ENCODE data around the gene SPECC1L. TPM values are rescaled to one million over a fixed set of nuclear protein-coding genes. Genes with fewer than 3 reads are reported as not detected.

The SPECC1L gene
- total and polyA plus RNA-seq, 5 donors from 2014 or later = 4.1 to 39.6 (median 5.8) TPM

- peak overlapping the region; percentile 13 to 96 (median 14) for H3K27ac Mint-ChIP-seq
- H3K36me3 Mint-ChIP-seq = peaks cover 48% of the 10 kb centered on the region
- H3K9me3 Mint-ChIP-seq = no peaks in the 10 kb centered on the region
- no peaks in the 10 kb centered on the region for H3K4me1 ChIP-seq (ENCODE audit: control insufficient read depth, insufficient read depth, low read length, poor library complexity, severe bottlenecking)
- no peak for DNase-seq
- H3K27ac ChIP-seq (ENCODE audit: insufficient read depth, low read length, poor library complexity, severe bottlenecking) = no peak overlapping the region
- peaks cover 0 to 18% (median 7%) of the 10 kb centered on the region in 4 donors for H3K4me1 Mint-ChIP-seq
- no peaks in the 10 kb centered on the region for H3K27me3 Mint-ChIP-seq
- peaks cover 52% of the 10 kb centered on the region for H3K36me3 ChIP-seq (ENCODE audit: control insufficient read depth, insufficient read depth, low read length)
- H3K4me3 ChIP-seq (ENCODE audit: low read depth, low read length) = no peak overlapping the region
- no peak overlapping the region for H3K4me3 Mint-ChIP-seq
- ATAC-seq (ENCODE audit: low read depth in 2 of 2) = no peak
- no peaks in the 10 kb centered on the region for H3K27me3 ChIP-seq (ENCODE audit: control insufficient read depth, insufficient read depth, low read length)
- H3K9me3 ChIP-seq (ENCODE audit: control insufficient read depth in 2 of 2, low read length in 2 of 2) = no peaks in the 10 kb centered on the region
Observed at GRCh38 chr22:24359452-24360120, 89.0 kb downstream of the SPECC1L start.

GRCh38 chr22:24361976-24362646 is 91.5 kb downstream of the SPECC1L start:
- no peaks in the 10 kb centered on the region for H3K9me3 Mint-ChIP-seq
- H3K27ac Mint-ChIP-seq = peak overlapping the region in 2 of 3 donors; percentile 21 to 51
- H3K36me3 ChIP-seq (ENCODE audit: control insufficient read depth, insufficient read depth, low read length) = peaks cover 52% of the 10 kb centered on the region
- no peaks in the 10 kb centered on the region for H3K9me3 ChIP-seq (ENCODE audit: control insufficient read depth in 2 of 2, low read length in 2 of 2)
- peaks cover 0 to 14% (median 3%) of the 10 kb centered on the region in 4 donors for H3K4me1 Mint-ChIP-seq
- no peak overlapping the region for H3K4me3 Mint-ChIP-seq
- DNase-seq = no peak
- H3K36me3 Mint-ChIP-seq = peaks cover 52% of the 10 kb centered on the region
- H3K4me1 ChIP-seq (ENCODE audit: control insufficient read depth, insufficient read depth, low read length, poor library complexity, severe bottlenecking) = no peaks in the 10 kb centered on the region
- ATAC-seq (ENCODE audit: low read depth in 2 of 2) = no peak
- H3K4me3 ChIP-seq (ENCODE audit: low read depth, low read length) = no peak overlapping the region
- no peak overlapping the region for H3K27ac ChIP-seq (ENCODE audit: insufficient read depth, low read length, poor library complexity, severe bottlenecking)
- no peaks in the 10 kb centered on the region for H3K27me3 ChIP-seq (ENCODE audit: control insufficient read depth, insufficient read depth, low read length)
- H3K27me3 Mint-ChIP-seq = no peaks in the 10 kb centered on the region

- H3K27ac Mint-ChIP-seq = no peak overlapping the region
- Histone ChIP-seq H3K4me1 (ENCODE audit: control insufficient read depth, insufficient read depth, low read length, poor library complexity, severe bottlenecking) (no peaks in the 10 kb centered on the region), H3K27ac (ENCODE audit: insufficient read depth, low read length, poor library complexity, severe bottlenecking) (no peak overlapping the region), H3K36me3 (ENCODE audit: control insufficient read depth, insufficient read depth, low read length) (peaks cover 60% of the 10 kb centered on the region), H3K9me3 (ENCODE audit: control insufficient read depth in 2 of 2, low read length in 2 of 2) (no peaks in the 10 kb centered on the region), H3K4me3 (ENCODE audit: low read depth, low read length) (no peak overlapping the region), H3K27me3 (ENCODE audit: control insufficient read depth, insufficient read depth, low read length) (no peaks in the 10 kb centered on the region)
- H3K36me3 Mint-ChIP-seq = peaks cover 52% of the 10 kb centered on the region
- H3K27me3 Mint-ChIP-seq = no peaks in the 10 kb centered on the region
- no peak overlapping the region for H3K4me3 Mint-ChIP-seq
- DNase-seq (no peak), ATAC-seq (ENCODE audit: low read depth in 2 of 2) (no peak)
- H3K4me1 Mint-ChIP-seq = peaks cover 0 to 13% (median 3%) of the 10 kb centered on the region in 4 donors
- H3K9me3 Mint-ChIP-seq = no peaks in the 10 kb centered on the region
Observed at GRCh38 chr22:24363243-24363642, 92.6 kb downstream of the SPECC1L start.

- H3K27me3 ChIP-seq (ENCODE audit: control insufficient read depth, insufficient read depth, low read length) = no peaks in the 10 kb centered on the region
- DNase-seq (no peak), ATAC-seq (ENCODE audit: low read depth in 2 of 2) (no peak)
- peaks cover 0 to 3% (median 0%) of the 10 kb centered on the region in 7 donors for H3K9me3 Mint-ChIP-seq
- H3K4me1 ChIP-seq (ENCODE audit: control insufficient read depth, insufficient read depth, low read length, poor library complexity, severe bottlenecking) = no peaks in the 10 kb centered on the region
- H3K9me3 ChIP-seq (ENCODE audit: control insufficient read depth in 2 of 2, low read length in 2 of 2) = no peaks in the 10 kb centered on the region
- no peak overlapping the region for H3K4me3 ChIP-seq (ENCODE audit: low read depth, low read length)
- H3K36me3 Mint-ChIP-seq = peaks cover 58% of the 10 kb centered on the region
- H3K27ac ChIP-seq (ENCODE audit: insufficient read depth, low read length, poor library complexity, severe bottlenecking) = no peak overlapping the region
- no peak overlapping the region for H3K4me3 Mint-ChIP-seq
- peaks cover 0 to 2% (median 0%) of the 10 kb centered on the region in 4 donors for H3K4me1 Mint-ChIP-seq
- no peaks in the 10 kb centered on the region for H3K27me3 Mint-ChIP-seq
- no peak overlapping the region for H3K27ac Mint-ChIP-seq
- H3K36me3 ChIP-seq (ENCODE audit: control insufficient read depth, insufficient read depth, low read length) = peaks cover 71% of the 10 kb centered on the region
Observed at GRCh38 chr22:24366701-24367100, 96.1 kb downstream of the SPECC1L start.

- no peak overlapping the region for H3K4me3 ChIP-seq (ENCODE audit: low read depth, low read length)
- Mint-ChIP-seq H3K4me3 (no peak overlapping the region), H3K36me3 (peaks cover 58% of the 10 kb centered on the region), H3K9me3 (peaks cover 0 to 3% (median 0%) of the 10 kb centered on the region in 7 donors), H3K27ac (no peak overlapping the region), H3K27me3 (no peaks in the 10 kb centered on the region), H3K4me1 (peaks cover 0 to 2% (median 0%) of the 10 kb centered on the region in 4 donors)
- DNase-seq = no peak
- H3K9me3 ChIP-seq (ENCODE audit: control insufficient read depth in 2 of 2, low read length in 2 of 2) = no peaks in the 10 kb centered on the region
- no peak overlapping the region for H3K27ac ChIP-seq (ENCODE audit: insufficient read depth, low read length, poor library complexity, severe bottlenecking)
- peaks cover 69% of the 10 kb centered on the region for H3K36me3 ChIP-seq (ENCODE audit: control insufficient read depth, insufficient read depth, low read length)
- no peaks in the 10 kb centered on the region for H3K4me1 ChIP-seq (ENCODE audit: control insufficient read depth, insufficient read depth, low read length, poor library complexity, severe bottlenecking)
- ATAC-seq (ENCODE audit: low read depth in 2 of 2) = no peak
- no peaks in the 10 kb centered on the region for H3K27me3 ChIP-seq (ENCODE audit: control insufficient read depth, insufficient read depth, low read length)
Observed at GRCh38 chr22:24367841-24368240, 97.2 kb downstream of the SPECC1L start.

GRCh38 chr22:24370401-24370800 is 99.8 kb downstream of the SPECC1L start:
- Mint-ChIP-seq H3K9me3 (peaks cover 0 to 3% (median 0%) of the 10 kb centered on the region in 7 donors), H3K27ac (no peak overlapping the region), H3K36me3 (peaks cover 60% of the 10 kb centered on the region), H3K27me3 (no peaks in the 10 kb centered on the region), H3K4me1 (peaks cover 0 to 4% (median under 1%) of the 10 kb centered on the region in 4 donors), H3K4me3 (no peak overlapping the region)
- ATAC-seq (ENCODE audit: low read depth in 2 of 2) (no peak), DNase-seq (no peak)
- Histone ChIP-seq H3K27me3 (ENCODE audit: control insufficient read depth, insufficient read depth, low read length) (no peaks in the 10 kb centered on the region), H3K4me3 (ENCODE audit: low read depth, low read length) (no peak overlapping the region), H3K9me3 (ENCODE audit: control insufficient read depth in 2 of 2, low read length in 2 of 2) (no peaks in the 10 kb centered on the region), H3K36me3 (ENCODE audit: control insufficient read depth, insufficient read depth, low read length) (peaks cover 55% of the 10 kb centered on the region), H3K27ac (ENCODE audit: insufficient read depth, low read length, poor library complexity, severe bottlenecking) (no peak overlapping the region), H3K4me1 (ENCODE audit: control insufficient read depth, insufficient read depth, low read length, poor library complexity, severe bottlenecking) (no peaks in the 10 kb centered on the region)

- H3K27me3 Mint-ChIP-seq = no peaks in the 10 kb centered on the region
- H3K36me3 Mint-ChIP-seq = peaks cover 51% of the 10 kb centered on the region
- peaks cover 6 to 23% (median 18%) of the 10 kb centered on the region in 4 donors for H3K4me1 Mint-ChIP-seq
- no peak overlapping the region for H3K27ac ChIP-seq (ENCODE audit: insufficient read depth, low read length, poor library complexity, severe bottlenecking)
- H3K36me3 ChIP-seq (ENCODE audit: control insufficient read depth, insufficient read depth, low read length) = peaks cover 37% of the 10 kb centered on the region
- H3K9me3 ChIP-seq (ENCODE audit: control insufficient read depth in 2 of 2, low read length in 2 of 2) = no peaks in the 10 kb centered on the region
- peaks cover 0 to 3% (median 0%) of the 10 kb centered on the region in 7 donors for H3K9me3 Mint-ChIP-seq
- DNase-seq (no peak), ATAC-seq (ENCODE audit: low read depth in 2 of 2) (no peak)
- H3K4me3 Mint-ChIP-seq = no peak overlapping the region
- H3K4me3 ChIP-seq (ENCODE audit: low read depth, low read length) = no peak overlapping the region
- no peaks in the 10 kb centered on the region for H3K27me3 ChIP-seq (ENCODE audit: control insufficient read depth, insufficient read depth, low read length)
- peak overlapping the region in 1 of 3 donors; percentile 35 for H3K27ac Mint-ChIP-seq
- H3K4me1 ChIP-seq (ENCODE audit: control insufficient read depth, insufficient read depth, low read length, poor library complexity, severe bottlenecking) = peaks cover 6% of the 10 kb centered on the region
Observed at GRCh38 chr22:24376002-24376401, 105.4 kb downstream of the SPECC1L start.
